GM18526 (cell line): ENCODE measurements around the gene MMRN1.

Experiments
- POLR2A ChIP-seq: IDR thresholded peaks from 3 replicates; pipeline ENCODE4 v1.6.1; 2011; ENCODE audit not compliant: insufficient read length; ENCODE audit errors: extremely low read depth

MMRN1 gene

GRCh38 chr4:89898304-89898716 is 3.7 kb downstream of the MMRN1 start:
- no peak for TF ChIP-seq POLR2A

DNA sequence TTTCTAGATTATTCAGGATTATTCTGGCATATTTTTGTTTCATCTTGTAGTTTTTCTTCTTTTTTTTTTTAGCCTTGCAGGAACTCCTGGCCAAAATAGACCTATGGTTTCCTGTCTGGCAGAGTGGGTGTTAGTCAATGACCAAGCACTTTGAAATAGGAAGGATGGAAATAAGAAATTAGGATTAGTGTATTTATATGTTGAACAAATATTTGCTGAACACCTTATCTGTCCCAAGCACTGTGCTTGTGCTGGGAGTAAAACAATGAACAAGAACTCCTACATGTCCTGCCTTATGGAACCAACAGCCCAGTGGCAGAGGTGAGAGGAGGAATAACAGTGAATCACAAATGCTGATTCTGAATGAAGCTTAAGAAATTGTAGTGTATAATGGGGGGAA is 4.5 kb downstream of the MMRN1 start:
- TF ChIP-seq POLR2A, result no peak

- no peak for TF ChIP-seq POLR2A
Observed at GRCh38 chr4:89899854-89900253, 5.2 kb downstream of the MMRN1 start.

DNA sequence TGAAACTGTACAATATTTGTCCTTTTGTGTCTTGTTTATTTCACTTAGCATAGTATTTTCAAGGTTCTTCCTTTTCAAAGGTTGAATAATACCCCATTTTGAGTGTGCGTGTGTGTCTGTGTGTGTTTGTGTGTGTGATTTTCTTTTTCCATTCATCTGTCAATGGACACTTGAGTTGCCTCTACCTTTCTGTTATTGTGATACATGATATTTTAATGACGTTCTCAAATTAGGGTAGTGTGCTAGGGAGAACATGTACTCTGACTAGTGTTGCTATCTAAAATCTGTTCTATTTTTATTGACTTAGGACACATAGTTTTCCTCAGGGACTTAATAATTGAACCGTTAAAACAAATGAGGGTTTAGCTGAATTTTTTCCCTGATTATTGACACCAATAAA is 9.9 kb downstream of the MMRN1 start:
- TF ChIP-seq POLR2A, result no peak

DNA sequence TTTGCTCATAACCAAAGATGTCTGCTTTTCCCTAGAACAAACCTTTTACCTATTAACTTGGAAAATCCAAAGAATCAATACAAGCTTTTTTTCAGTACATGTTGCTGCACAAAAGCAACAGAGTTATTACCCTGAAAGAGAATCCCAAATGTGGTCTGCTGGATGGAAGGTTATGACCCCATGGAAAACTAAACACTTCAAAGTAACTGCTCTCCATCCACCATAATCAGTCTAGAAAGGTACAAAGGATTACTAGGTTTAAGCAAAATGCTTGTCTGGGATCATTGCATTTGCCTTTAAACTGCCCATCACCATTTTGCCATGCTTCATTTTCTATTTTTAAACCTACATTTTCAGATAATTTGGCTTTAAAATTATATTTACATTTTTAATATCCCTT is 11.7 kb downstream of the MMRN1 start:
- no peak for TF ChIP-seq POLR2A

- TF ChIP-seq POLR2A, result no peak
Observed at GRCh38 chr4:89906777-89907521, 12.3 kb downstream of the MMRN1 start.

DNA sequence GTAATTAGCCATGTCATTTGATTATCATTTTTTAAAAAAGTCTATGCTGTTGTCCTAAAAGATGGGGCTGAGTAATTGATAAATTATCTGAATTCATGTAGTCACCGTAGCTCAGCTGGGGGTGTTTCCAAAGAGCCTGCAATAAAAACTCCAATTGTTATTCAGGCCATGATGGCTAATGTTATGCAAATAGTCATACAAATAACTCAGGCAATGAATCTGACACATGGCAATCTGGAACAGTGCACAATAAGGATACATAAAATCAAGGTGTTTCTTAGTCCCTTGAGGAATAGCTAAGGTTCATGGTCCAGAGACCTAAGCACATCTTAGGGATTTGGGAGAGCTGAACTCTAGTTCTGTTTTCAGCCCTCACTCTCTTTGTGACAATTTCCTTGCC is 15.2 kb downstream of the MMRN1 start:
- TF ChIP-seq POLR2A, result no peak

DNA sequence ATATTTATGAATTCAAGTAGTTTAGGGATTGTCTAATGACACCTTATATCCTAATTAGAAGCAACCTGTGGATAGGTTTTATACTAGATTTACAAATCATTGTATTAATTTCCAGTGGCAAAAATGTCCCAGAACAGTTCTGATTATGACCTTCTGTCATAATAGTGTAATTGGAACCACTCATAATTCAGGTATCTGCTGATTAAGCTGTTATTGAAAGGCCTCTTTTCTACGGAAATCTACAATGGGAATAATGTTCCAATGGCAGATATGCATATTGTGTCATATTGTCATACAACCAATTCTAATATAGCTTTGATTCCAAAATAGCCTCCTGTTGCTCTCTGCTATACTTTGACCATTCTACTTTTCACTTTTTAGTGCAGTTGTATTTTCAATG is 19.0 kb downstream of the MMRN1 start:
- TF ChIP-seq POLR2A, result no peak

DNA sequence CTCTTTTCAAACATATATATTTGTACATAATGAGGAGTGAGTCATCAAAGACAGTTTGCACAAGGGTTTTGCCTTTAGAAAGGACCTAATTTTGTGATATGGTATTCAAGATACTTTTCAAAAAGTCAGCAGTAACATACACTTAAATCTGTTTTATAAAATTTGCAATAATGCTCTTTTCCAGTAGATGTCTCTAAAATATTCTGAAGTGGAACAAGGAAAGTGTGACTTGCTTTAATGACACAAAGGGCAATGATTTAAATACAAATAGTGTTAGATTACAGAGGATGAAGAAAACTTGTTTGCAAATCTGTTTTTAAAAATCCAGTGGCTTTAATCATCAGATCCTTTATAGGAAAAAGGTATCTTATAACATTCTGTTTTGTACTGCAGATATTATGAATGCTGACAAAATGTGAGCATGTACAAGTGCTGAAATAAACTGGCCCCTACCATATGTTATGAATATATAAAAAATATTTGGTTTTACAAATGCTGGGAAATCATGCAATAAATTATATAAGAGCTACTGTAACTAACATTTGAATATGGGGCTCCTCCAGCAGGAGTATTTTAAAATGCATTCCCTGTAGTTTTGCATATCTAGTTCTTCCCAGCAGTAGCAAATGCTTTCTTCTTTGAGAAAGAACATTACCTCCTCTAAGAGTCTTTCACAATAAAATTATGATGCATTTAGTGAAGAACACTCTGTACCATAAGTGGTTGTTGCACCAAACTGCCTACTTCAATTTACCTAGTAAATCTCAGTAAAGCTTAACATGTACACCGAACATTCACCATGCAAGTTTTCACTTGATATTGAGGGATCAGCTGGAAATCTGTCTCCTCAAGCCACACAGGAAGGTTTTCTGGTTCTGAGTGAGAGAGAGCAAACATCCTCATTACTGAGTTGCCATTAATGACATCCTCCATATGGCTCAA is 20.2 kb downstream of the MMRN1 start:
- no peak for TF ChIP-seq POLR2A

- TF ChIP-seq POLR2A, result no peak
Observed at GRCh38 chr4:89915937-89916336, 21.3 kb downstream of the MMRN1 start.

- TF ChIP-seq POLR2A, result no peak
Observed at GRCh38 chr4:89922848-89923416, 28.3 kb downstream of the MMRN1 start.

DNA sequence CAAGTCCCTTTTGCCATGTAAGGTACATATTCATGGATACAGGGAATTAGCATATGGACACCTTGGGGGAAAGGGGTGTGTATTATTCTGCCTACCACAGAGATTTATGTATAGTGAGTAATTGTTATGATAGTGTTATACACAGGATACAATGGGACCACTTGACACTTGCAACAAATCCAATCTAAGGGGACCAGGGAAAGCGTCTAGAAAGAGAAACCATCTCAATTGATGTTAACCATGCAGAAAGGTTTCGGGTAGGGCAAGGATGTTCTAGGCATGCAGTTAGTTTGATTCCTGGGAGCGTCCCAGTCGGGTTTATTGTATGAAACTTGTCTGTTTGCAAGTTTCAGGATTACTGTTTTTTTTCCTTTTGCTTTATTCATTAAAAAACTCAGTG is 34.2 kb downstream of the MMRN1 start:
- no peak for TF ChIP-seq POLR2A

GRCh38 chr4:89929425-89930159 is 34.9 kb downstream of the MMRN1 start:
- TF ChIP-seq POLR2A, result no peak

DNA sequence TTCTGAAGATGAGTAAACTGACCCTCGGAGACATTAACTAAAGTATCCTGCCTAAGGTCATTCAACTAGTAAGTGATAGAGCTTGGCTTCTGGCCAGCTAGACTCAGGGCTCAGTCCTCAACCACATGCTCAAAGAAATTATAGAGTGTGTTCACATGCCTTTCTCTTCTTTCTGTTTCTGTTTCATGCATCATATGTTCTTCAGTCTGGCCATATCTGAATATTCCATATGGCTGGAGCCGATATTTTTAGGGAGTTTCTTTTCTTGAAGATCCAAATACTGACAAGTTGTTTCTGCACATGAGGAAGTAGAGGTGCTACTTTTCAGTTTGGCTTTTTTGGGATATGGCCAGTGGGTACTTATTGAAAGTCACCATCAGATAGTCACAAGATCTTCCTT is 44.9 kb downstream of the MMRN1 start:
- TF ChIP-seq POLR2A, result no peak

- TF ChIP-seq POLR2A, result no peak
Observed at GRCh38 chr4:89939994-89940393, 45.3 kb downstream of the MMRN1 start.
